ENCODE measurements around the gene DEPDC1. TPM values are rescaled to one million over a fixed set of nuclear protein-coding genes. Genes with fewer than 3 reads are reported as not detected.

Gene DEPDC1
- total and polyA plus RNA-seq, 12 donors = 0.03 to 6.7 (median 0.58) TPM; not detected in 1

- Histone ChIP-seq H3K4me1 (replicated peaks in 1 of 2) (no peaks in the 10 kb centered on the region), H3K27ac (no peak overlapping the region), H3K4me3 (no peak overlapping the region), H3K36me3 (replicated peaks in 1 of 2) (no peaks in the 10 kb centered on the region), H3K9me3 (replicated peaks in 1 of 3) (no peaks in the 10 kb centered on the region), H3K27me3 (no peaks in the 10 kb centered on the region)
- intact Hi-C loops (cut with DNase I) = no loop called here
- TF ChIP-seq CTCF (IDR thresholded peaks at IDR 0.05) (no peak), POLR2A (IDR thresholded peaks at IDR 0.05) (no peak)
- 90 to 97% (median 93%) methylated on average over 2 of the region's 2 CpGs for WGBS, 4 donors
- no peak for DNase-seq
These were observed 6.7 kb downstream of the DEPDC1 start for GRCh38 chr1:68490046-68490651.

GRCh38 chr1:68485431-68486022 lies 11.4 kb downstream of the DEPDC1 start:
- 58 to 88% (median 70%) methylated on average over 3 of the region's 3 CpGs for WGBS, 4 donors
- DNase-seq = no peak

GRCh38 chr1:68484618-68485017 lies 12.3 kb downstream of the DEPDC1 start:
- no peaks in the 10 kb centered on the region for H3K36me3 ChIP-seq (replicated peaks in 1 of 2)
- TF ChIP-seq CTCF (IDR thresholded peaks at IDR 0.05) = no peak
- no peak for TF ChIP-seq POLR2A (IDR thresholded peaks at IDR 0.05)
- intact Hi-C loops (cut with DNase I) = no loop called here
- no peaks in the 10 kb centered on the region for H3K4me1 ChIP-seq (replicated peaks in 1 of 2)
- no peaks in the 10 kb centered on the region for H3K9me3 ChIP-seq (replicated peaks in 1 of 3)
- no peak overlapping the region for H3K4me3 ChIP-seq
- no peaks in the 10 kb centered on the region for H3K27me3 ChIP-seq
- 95 to 100% (median 100%) methylated on average over 1 of the region's 1 CpG for WGBS, 4 donors
- H3K27ac ChIP-seq = no peak overlapping the region
- DNase-seq = no peak

More at GRCh38 chr1:68485431-68486022, 11.4 kb downstream of the DEPDC1 start:
- intact Hi-C loops (cut with DNase I) = no loop called here
- no peaks in the 10 kb centered on the region for H3K27me3 ChIP-seq
- H3K36me3 ChIP-seq (replicated peaks in 1 of 2) = no peaks in the 10 kb centered on the region
- no peak overlapping the region for H3K4me3 ChIP-seq
- H3K9me3 ChIP-seq (replicated peaks in 1 of 3) = no peaks in the 10 kb centered on the region
- no peak overlapping the region for H3K27ac ChIP-seq
- TF ChIP-seq POLR2A (IDR thresholded peaks at IDR 0.05) (no peak), CTCF (IDR thresholded peaks at IDR 0.05) (no peak)
- H3K4me1 ChIP-seq (replicated peaks in 1 of 2) = no peaks in the 10 kb centered on the region

- H3K36me3 ChIP-seq (replicated peaks in 1 of 2) = no peaks in the 10 kb centered on the region
- no peaks in the 10 kb centered on the region for H3K27me3 ChIP-seq
- DNase-seq = no peak
- H3K27ac ChIP-seq = no peak overlapping the region
- intact Hi-C loops (cut with DNase I) = no loop called here
- no peak for TF ChIP-seq CTCF (IDR thresholded peaks at IDR 0.05)
- H3K4me3 ChIP-seq = no peak overlapping the region
- H3K9me3 ChIP-seq (replicated peaks in 1 of 3) = no peaks in the 10 kb centered on the region
- H3K4me1 ChIP-seq (replicated peaks in 1 of 2) = no peaks in the 10 kb centered on the region
- 89 to 96% (median 95%) methylated on average over 3 of the region's 3 CpGs for WGBS, 4 donors
These were observed 15.8 kb downstream of the DEPDC1 start for GRCh38 chr1:68481041-68481440.

Data from adrenal gland (tissue), 12 donors.